ENCODE results near the gene PTBP3.

PTBP3 gene

GRCh38 chr9:112332977-112333638 is at the start of gene PTBP3:
TSS of gene PTBP3 (minus strand) at chr9:112333619. CDS start at chr9:112297865, 35,754 bp downstream.
- peak within 1 kb of the TSS; percentile 99 for H3K27ac ChIP-seq
- no peak for TF ChIP-seq CTCF (IDR thresholded peaks at IDR 0.05)
- DNase-seq (ENCODE audit: low spot score): peak; percentile 87
- peak within 1 kb of the TSS; percentile 94 for H3K4me3 ChIP-seq

GRCh38 chr9:112382501-112383364 is 49.3 kb upstream of the PTBP3 start:
- Histone ChIP-seq H3K4me3 (no peak overlapping the region), H3K27ac (no peak overlapping the region)
- DNase-seq (ENCODE audit: low spot score): no peak
- no peak for TF ChIP-seq CTCF (IDR thresholded peaks at IDR 0.05)

GRCh38 chr9:112382066-112382465 is 48.6 kb upstream of the PTBP3 start:
- Histone ChIP-seq H3K4me3 (no peak overlapping the region), H3K27ac (no peak overlapping the region)
- DNase-seq (ENCODE audit: low spot score): no peak
- TF ChIP-seq CTCF (IDR thresholded peaks at IDR 0.05): no peak

GRCh38 chr9:112380825-112381221 is 47.4 kb upstream of the PTBP3 start:
- peak overlapping the region; percentile 99 for H3K4me3 ChIP-seq
- no peak for TF ChIP-seq CTCF (IDR thresholded peaks at IDR 0.05)
- DNase-seq (ENCODE audit: low spot score): no peak
- peak overlapping the region; percentile 92 to 99 for H3K27ac ChIP-seq

- Histone ChIP-seq H3K27ac (peak within 1 kb of the TSS; percentile 92 to 99), H3K4me3 (peak within 1 kb of the TSS; percentile 99)
- no peak for TF ChIP-seq CTCF (IDR thresholded peaks at IDR 0.05)
- no peak for DNase-seq (ENCODE audit: low spot score)
These were observed 46.8 kb upstream of the PTBP3 start, which contains the start of gene HSDL2 for GRCh38 chr9:112380102-112380824. TSS of gene HSDL2 (plus strand) at chr9:112380108. CDS start at chr9:112380164, 56 bp downstream.

- peak overlapping the region; percentile 99 for H3K4me3 ChIP-seq
- no peak for TF ChIP-seq CTCF (IDR thresholded peaks at IDR 0.05)
- peak; percentile 100 for DNase-seq (ENCODE audit: low spot score)
- H3K27ac ChIP-seq: peak overlapping the region; percentile 92 to 99
These were observed 46.0 kb upstream of the PTBP3 start for GRCh38 chr9:112379177-112380101.

Measured in coronary artery (tissue), 2 donors.